HEK293T (cell line): ENCODE measurements around the gene VPS4B.

Experiments used
- CTCF ChIA-PET: fragments of 350-600 bp; formaldehyde crosslinking; extraction: SDS; loops from one replicate; lab custom pipeline; 2021; ENCODE audit warnings: antibody characterized with exemption, inconsistent platforms; lab: Yijun Ruan, JAX
- POLR2A ChIA-PET: fragments of 350-600 bp; formaldehyde crosslinking; extraction: SDS; loops from one replicate; lab custom pipeline; 2020; ENCODE audit warnings: antibody characterized with exemption, inconsistent platforms; lab: Yijun Ruan, JAX
- DNase-seq: peaks from one replicate; pipeline ENCODE4 v3.0.0; 2012; ENCODE audit warnings: mixed read lengths; ENCODE audit errors: extremely low spot score
- ARNT ChIP-seq: fragments of 450-650 bp; IDR thresholded peaks from 2 replicates; pipeline ENCODE4 v1.6.1; 2017; ENCODE audit warnings: mild to moderate bottlenecking
- BHLHE40 ChIP-seq: fragments of 450-650 bp; IDR thresholded peaks from 2 replicates; pipeline ENCODE4 v1.6.1; 2016; ENCODE audit warnings: mild to moderate bottlenecking, moderate library complexity, borderline replicate concordance
- CTBP1 ChIP-seq: fragments of 450-650 bp; IDR thresholded peaks from 2 replicates; pipeline ENCODE4 v1.6.1; 2016; ENCODE audit warnings: borderline replicate concordance
- ELF4 ChIP-seq: fragments of 450-650 bp; IDR thresholded peaks from 2 replicates; pipeline ENCODE4 v1.6.1; 2017; ENCODE audit warnings: antibody characterized with exemption
- FOXA1 ChIP-seq: fragments of 450-650 bp; IDR thresholded peaks from 2 replicates; pipeline ENCODE4 v1.6.1; 2016; ENCODE audit warnings: mild to moderate bottlenecking
- FOXK2 ChIP-seq: fragments of 450-650 bp; IDR thresholded peaks from 2 replicates; pipeline ENCODE4 v1.6.1; 2016; ENCODE audit warnings: mild to moderate bottlenecking
- FOXM1 ChIP-seq: fragments of 450-650 bp; IDR thresholded peaks from 2 replicates; pipeline ENCODE4 v1.6.1; 2017; ENCODE audit warnings: mild to moderate bottlenecking, borderline replicate concordance
- HDGF ChIP-seq: fragments of 450-650 bp; IDR thresholded peaks from 2 replicates; pipeline ENCODE4 v1.6.1; 2017; ENCODE audit warnings: antibody characterized with exemption, borderline replicate concordance
- L3MBTL2 ChIP-seq: fragments of 450-650 bp; conservative IDR thresholded peaks from 2 replicates; pipeline ENCODE4 v1.6.1; 2016; ENCODE audit warnings: mild to moderate bottlenecking
- LEF1 ChIP-seq: fragments of 450-650 bp; IDR thresholded peaks from 2 replicates; pipeline ENCODE4 v1.6.1; 2017; ENCODE audit warnings: mild to moderate bottlenecking, borderline replicate concordance
- NFRKB ChIP-seq: fragments of 450-650 bp; IDR thresholded peaks from 2 replicates; pipeline ENCODE4 v1.6.1; 2016; ENCODE audit warnings: mild to moderate bottlenecking, moderate library complexity
- SP1 ChIP-seq: fragments of 450-650 bp; IDR thresholded peaks from 2 replicates; pipeline ENCODE4 v1.6.1; 2017
- SUZ12 ChIP-seq: fragments of 450-650 bp; IDR thresholded peaks from 2 replicates; pipeline ENCODE4 v1.6.1; 2016; ENCODE audit warnings: mild to moderate bottlenecking
- TARDBP ChIP-seq: fragments of 450-650 bp; IDR thresholded peaks from 2 replicates; pipeline ENCODE4 v1.6.1; 2016
- ZNF384 ChIP-seq: fragments of 450-650 bp; IDR thresholded peaks from 2 replicates; pipeline ENCODE4 v1.6.1; 2016
- TF ChIP-seq, protein P1 (sequence below): fragments of 450-650 bp; IDR thresholded peaks from 2 replicates; pipeline ENCODE4 v1.6.1; 2016

The VPS4B gene

DNA sequence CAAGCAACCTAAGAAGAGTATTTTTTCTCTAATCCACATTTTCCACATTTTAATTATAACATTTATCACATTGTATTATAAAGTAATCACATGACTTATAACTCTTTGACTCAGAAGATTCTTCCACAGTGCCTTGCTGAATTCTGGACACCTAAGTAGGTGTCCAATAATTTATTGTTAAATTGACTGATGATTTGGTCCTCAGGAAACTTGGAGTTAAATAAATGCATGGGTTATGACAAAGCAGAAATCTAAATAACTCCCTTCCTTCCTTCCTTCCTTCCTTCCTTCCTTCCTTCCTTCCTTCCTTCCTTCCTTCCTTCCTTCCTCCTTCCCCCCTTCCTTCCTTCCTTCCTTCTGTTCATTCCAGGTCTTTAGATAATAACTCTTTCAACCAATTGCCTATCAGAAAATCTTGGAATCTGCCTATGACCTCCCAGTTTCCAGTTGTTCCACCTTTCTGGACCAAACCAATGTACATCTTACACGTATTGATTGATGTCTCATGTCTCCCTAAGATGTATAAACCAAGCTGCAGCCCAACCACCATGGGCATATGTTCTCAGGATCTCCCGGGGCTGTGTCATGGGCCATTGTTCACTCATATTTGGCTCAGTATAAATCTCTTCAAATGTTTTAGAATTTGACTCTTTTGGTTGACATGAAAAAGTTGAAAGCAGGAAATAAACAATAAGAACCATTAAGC, 44.8 kb downstream of the VPS4B start:
- no peak for DNase-seq
- POLR2A ChIA-PET: interaction anchor here (0.7 to 1.4 kb wide), 2 partner anchors 10 to 45 kb away, joined by 3 read pairs; partner anchors contain the start of genes KDSR and VPS4B
- CTCF ChIA-PET: no interaction called here
- no peak for TF ChIP-seq L3MBTL2
- TF ChIP-seq SUZ12: no peak
- no peak for TF ChIP-seq ZNF384
- no peak for TF ChIP-seq TARDBP
- TF ChIP-seq ARNT: no peak
- TF ChIP-seq BHLHE40: no peak
- TF ChIP-seq, protein P1, sequence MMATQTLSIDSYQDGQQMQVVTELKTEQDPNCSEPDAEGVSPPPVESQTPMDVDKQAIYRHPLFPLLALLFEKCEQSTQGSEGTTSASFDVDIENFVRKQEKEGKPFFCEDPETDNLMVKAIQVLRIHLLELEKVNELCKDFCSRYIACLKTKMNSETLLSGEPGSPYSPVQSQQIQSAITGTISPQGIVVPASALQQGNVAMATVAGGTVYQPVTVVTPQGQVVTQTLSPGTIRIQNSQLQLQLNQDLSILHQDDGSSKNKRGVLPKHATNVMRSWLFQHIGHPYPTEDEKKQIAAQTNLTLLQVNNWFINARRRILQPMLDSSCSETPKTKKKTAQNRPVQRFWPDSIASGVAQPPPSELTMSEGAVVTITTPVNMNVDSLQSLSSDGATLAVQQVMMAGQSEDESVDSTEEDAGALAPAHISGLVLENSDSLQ: no peak
- no peak for TF ChIP-seq LEF1
- no peak for TF ChIP-seq HDGF
- no peak for TF ChIP-seq SP1

DNA sequence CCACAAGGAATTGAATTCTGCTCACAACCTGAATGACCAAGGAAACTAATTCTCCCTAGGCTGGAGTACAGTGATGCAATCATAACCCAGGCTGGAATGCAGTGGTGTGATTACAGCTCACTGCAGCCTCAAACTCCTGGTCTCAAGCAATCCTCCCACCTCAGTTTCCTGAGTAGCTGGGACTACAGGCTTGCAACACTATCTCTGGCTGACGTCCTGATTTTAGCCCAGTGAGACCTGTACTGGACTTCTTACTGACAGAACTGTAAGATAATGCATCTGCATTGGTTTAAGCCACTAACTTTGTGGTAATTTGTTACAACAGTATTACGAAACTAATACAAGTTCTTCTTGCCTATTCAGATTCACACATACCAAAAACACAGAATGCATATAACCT, 45.7 kb downstream of the VPS4B start:
- POLR2A ChIA-PET: interaction anchor here (1.4 kb wide), 1 partner anchor 9 kb away, joined by 3 read pairs; the partner anchor contains the start of gene KDSR
- CTCF ChIA-PET: no interaction called here

DNA sequence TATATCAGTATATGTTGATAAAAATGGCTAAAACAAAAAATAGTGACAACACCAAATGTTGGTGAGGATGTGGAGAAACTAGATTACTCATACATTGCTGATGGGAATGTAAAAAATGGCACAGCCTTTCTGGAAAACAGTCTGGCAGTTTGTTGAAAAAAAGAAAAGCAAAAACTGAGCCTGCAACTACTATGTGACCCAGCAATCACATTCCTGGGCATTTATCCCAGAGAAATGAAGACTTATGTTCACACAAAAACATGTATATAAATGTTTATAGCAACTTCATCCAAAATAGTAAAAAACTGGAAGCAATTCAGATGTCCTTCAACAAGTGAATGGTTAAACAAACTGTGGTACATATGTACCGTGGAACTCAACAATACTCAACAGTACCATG, 47.7 kb downstream of the VPS4B start:
- TF ChIP-seq ZNF384 (no peak), L3MBTL2 (no peak), ARNT (no peak), BHLHE40 (no peak), TARDBP (no peak), ELF4 (no peak), NFRKB (no peak), FOXA1 (no peak), CTBP1 (no peak), FOXK2 (no peak), SP1 (no peak), LEF1 (no peak), HDGF (no peak), FOXM1 (no peak), SUZ12 (no peak)
- TF ChIP-seq, protein P1: no peak
- no peak for DNase-seq
- ChIA-PET POLR2A (no interaction called here), CTCF (no interaction called here)

More for the DNA sequence above, 45.7 kb downstream of the VPS4B start:
- TF ChIP-seq BHLHE40: no peak
- no peak for TF ChIP-seq ZNF384
- TF ChIP-seq FOXK2: no peak
- no peak for TF ChIP-seq ARNT
- no peak for TF ChIP-seq FOXM1
- no peak for TF ChIP-seq SUZ12
- TF ChIP-seq, protein P1: no peak
- no peak for TF ChIP-seq CTBP1
- TF ChIP-seq L3MBTL2: no peak
- TF ChIP-seq SP1: no peak
- no peak for TF ChIP-seq LEF1
- TF ChIP-seq FOXA1: no peak
- no peak for TF ChIP-seq ELF4
- TF ChIP-seq NFRKB: no peak
- no peak for TF ChIP-seq HDGF
- no peak for TF ChIP-seq TARDBP
- no peak for DNase-seq

DNA sequence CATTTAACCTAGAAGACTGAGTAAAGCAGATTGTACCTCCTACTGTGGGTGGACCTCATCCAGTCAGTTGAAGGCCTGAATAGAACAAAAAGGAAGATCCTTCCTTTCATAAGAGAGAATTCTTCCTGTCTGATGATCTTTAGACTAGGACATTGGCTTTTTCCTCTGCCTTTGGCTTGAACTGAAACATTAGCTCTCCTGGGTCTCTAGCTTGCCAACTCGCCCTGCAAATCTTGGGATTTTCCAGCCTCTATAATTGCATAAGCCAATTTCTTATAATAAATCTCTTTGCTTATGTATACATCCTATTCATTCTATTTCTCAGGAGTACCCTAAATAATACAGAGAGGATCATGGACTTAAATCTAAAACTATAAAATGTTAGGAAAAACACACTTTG, 49.1 kb downstream of the VPS4B start:
- ChIA-PET CTCF (no interaction called here), POLR2A (no interaction called here)
- TF ChIP-seq L3MBTL2 (no peak), FOXA1 (no peak), LEF1 (no peak), ARNT (no peak), FOXM1 (no peak), ELF4 (no peak), SUZ12 (no peak), ZNF384 (no peak), HDGF (no peak), NFRKB (no peak)
- TF ChIP-seq, protein P1: no peak
- DNase-seq: no peak

DNA sequence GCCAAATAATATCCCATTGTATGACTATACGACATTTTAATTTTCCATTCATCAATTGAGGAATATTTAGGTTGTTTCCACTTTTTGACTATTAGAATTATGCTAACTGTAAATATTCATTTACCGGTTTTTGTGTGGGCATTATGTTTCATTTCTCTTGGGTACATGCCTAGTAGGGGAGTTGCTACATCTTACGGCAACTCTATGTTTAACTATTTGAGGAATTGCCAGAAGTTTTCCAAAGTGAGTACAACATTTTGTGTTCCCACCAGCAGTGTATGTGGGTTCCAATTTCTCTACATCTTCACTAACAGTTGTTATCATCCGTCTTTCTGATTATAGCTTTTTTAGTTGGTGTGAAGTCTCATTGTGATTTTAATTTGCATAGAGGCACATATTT, 53.7 kb downstream of the VPS4B start:
- no peak for DNase-seq
- ChIA-PET CTCF (interaction anchor here (1.0 kb wide), 1 partner anchor 209 kb away, joined by 3 read pairs; no protein-coding TSS in a partner anchor), POLR2A (no interaction called here)
- TF ChIP-seq TARDBP: no peak
- no peak for TF ChIP-seq ARNT
- TF ChIP-seq FOXK2: no peak
- no peak for TF ChIP-seq ELF4
- TF ChIP-seq NFRKB: no peak
- no peak for TF ChIP-seq LEF1
- TF ChIP-seq FOXM1: no peak
- no peak for TF ChIP-seq SUZ12
- TF ChIP-seq L3MBTL2: no peak
- TF ChIP-seq HDGF: no peak
- no peak for TF ChIP-seq ZNF384
- no peak for TF ChIP-seq CTBP1
- TF ChIP-seq SP1: no peak
- no peak for TF ChIP-seq BHLHE40
- TF ChIP-seq, protein P1: no peak
- no peak for TF ChIP-seq FOXA1
